HepG2 (cell line): ENCODE results near the gene P2RX2. TPM values are rescaled to one million over a fixed set of nuclear protein-coding genes. Genes with fewer than 3 reads are reported as not detected.

Experiments
- ATAC-seq: fragments of 200-7000 bp; cut with Tn5 transposase; 3 replicates; pipeline ENCODE4 v1.9.1; 2020; ENCODE audit warnings: mild to moderate bottlenecking, moderate library complexity
- BruUV-seq: library from RNA; stranded (reverse); fragments of 400-500 nt; replicated peaks from 2 replicates; lab custom pipeline; 2021; lab: Mats Ljungman, UMichigan
- CTCF ChIA-PET: fragments of 300-600 bp; formaldehyde crosslinking; extraction: SDS; loops from one replicate; lab custom pipeline; 2021; ENCODE audit warnings: low total read pairs, inconsistent platforms, low intra/inter-chr PET ratio; lab: Yijun Ruan, JAX
- POLR2A ChIA-PET: fragments of 350-600 bp; sonication (Branson Sonifier 250); formaldehyde crosslinking; loops from one replicate; lab custom pipeline; 2020; ENCODE audit warnings: antibody characterized with exemption, inconsistent platforms; lab: Yijun Ruan, JAX
- DNase-seq: peaks from one replicate; pipeline ENCODE4 v3.0.0-alpha.2; 2015; ENCODE audit warnings: low spot score
- FAIRE-seq: peaks from 3 replicates; lab custom pipeline; 2011; peaks lifted over from hg19 to GRCh38; lab: Jason Lieb, UNC
- H2AFZ ChIP-seq: one replicate; pipeline ENCODE4 v1.6.1; 2011; ENCODE audit warnings: low read length, inconsistent platforms
- H3K27ac ChIP-seq: fragments of 300-600 bp; 3 replicates; pipeline ENCODE4 v1.8.0; 2011; ENCODE audit warnings: mixed run types, mild to moderate bottlenecking, mixed read lengths, low read length, inconsistent platforms; ENCODE audit not compliant: insufficient read depth; ENCODE audit errors: extremely low read length
- H3K27me3 ChIP-seq, 2 experiments: fragments of 200-600 bp in 1 of 2; 2 replicates in 1 of 2; 3 replicates in 1 of 2; pipeline versions ENCODE4 v1.6.0 to v1.8.0; 2011; ENCODE audit warnings: low read length in 2 of 2, mild to moderate bottlenecking in 2 of 2, moderate library complexity in 2 of 2, inconsistent platforms in 1 of 2; ENCODE audit not compliant: insufficient read depth in 2 of 2, control insufficient read depth in 1 of 2
- H3K36me3 ChIP-seq, 2 experiments: fragments of 200-600 bp in 1 of 2; replicated peaks in 1 of 2; 2 replicates in 1 of 2; 3 replicates in 1 of 2; pipeline versions ENCODE4 v1.5.1 to v1.8.0; 2011; ENCODE audit warnings: low read length in 2 of 2, inconsistent platforms in 1 of 2; ENCODE audit not compliant: insufficient read depth in 2 of 2, control insufficient read depth in 1 of 2
- H3K4me1 ChIP-seq: 2 replicates; pipeline ENCODE4 v1.5.1; 2012; ENCODE audit warnings: low read length, inconsistent platforms; ENCODE audit not compliant: insufficient read depth
- H3K4me2 ChIP-seq: 2 replicates; pipeline ENCODE4 v1.6.0; 2011; ENCODE audit warnings: low read depth, low read length, inconsistent platforms
- H3K4me3 ChIP-seq, 3 experiments: fragments of 200-600 bp in 1 of 3; sonication (generic), shearing (Covaris generic) in 1 of 3; replicated peaks in 1 of 3; 2 replicates each; pipeline ENCODE4 v1.5.1; 2011 to 2016; ENCODE audit warnings: low read length in 3 of 3, inconsistent platforms in 2 of 3, low read depth in 2 of 3, mild to moderate bottlenecking in 2 of 3, control low read depth in 1 of 3, mixed read lengths in 1 of 3; ENCODE audit not compliant: insufficient read depth in 1 of 3
- H3K79me2 ChIP-seq: one replicate; pipeline ENCODE4 v1.6.1; 2011; ENCODE audit warnings: low read length, inconsistent platforms; ENCODE audit not compliant: insufficient read depth
- H3K9ac ChIP-seq: 2 replicates; pipeline ENCODE4 v1.6.0; 2011; ENCODE audit warnings: mild to moderate bottlenecking, low read depth, low read length, inconsistent platforms; ENCODE audit not compliant: insufficient read depth
- H3K9me3 ChIP-seq: 2 replicates; pipeline ENCODE4 v1.5.1; 2012; ENCODE audit warnings: mild to moderate bottlenecking, low read length
- H4K20me1 ChIP-seq: 2 replicates; pipeline ENCODE4 v1.6.0; 2011; ENCODE audit warnings: inconsistent platforms, mild to moderate bottlenecking, low read length, moderate library complexity; ENCODE audit not compliant: insufficient read depth
- CBX5 ChIP-seq: sonication (generic); formaldehyde crosslinking; IDR thresholded peaks from 2 replicates; pipeline ENCODE4 v1.4.0; 2020; ENCODE audit warnings: missing genetic modification reagents, borderline replicate concordance
- DR1 ChIP-seq: sonication (generic); formaldehyde crosslinking; IDR thresholded peaks from 2 replicates; pipeline ENCODE4 v1.8.0; 2021; ENCODE audit warnings: mild to moderate bottlenecking, missing genetic modification reagents, inconsistent platforms
- FOXJ3 ChIP-seq: sonication (generic); formaldehyde crosslinking; IDR thresholded peaks from 2 replicates; pipeline ENCODE4 v1.4.0; 2020; ENCODE audit warnings: missing genetic modification reagents, mild to moderate bottlenecking, borderline replicate concordance
- ISL2 ChIP-seq: sonication (generic); formaldehyde crosslinking; IDR thresholded peaks from 2 replicates; pipeline ENCODE4 v1.5.0; 2020; ENCODE audit warnings: missing genetic modification reagents
- KLF16 ChIP-seq, 2 experiments: sonication (generic) in 1 of 2; formaldehyde crosslinking in 1 of 2; IDR thresholded peaks; 2 replicates each; pipeline versions ENCODE4 v1.6.1 to v1.8.0; 2016 to 2023; ENCODE audit warnings: missing genetic modification reagents in 2 of 2, missing compliant biosample characterization in 1 of 2
- RAD51 ChIP-seq: fragments of 450-650 bp; IDR thresholded peaks from 2 replicates; pipeline ENCODE4 v1.6.1; 2016; ENCODE audit warnings: borderline replicate concordance
- SAP130 ChIP-seq: IDR thresholded peaks from 2 replicates; pipeline ENCODE4 v1.6.1; 2016; ENCODE audit warnings: low read depth
- ZBTB38 ChIP-seq: sonication (generic); formaldehyde crosslinking; IDR thresholded peaks from 2 replicates; pipeline ENCODE4 v1.5.1; 2020; ENCODE audit warnings: mild to moderate bottlenecking, missing genetic modification reagents
- ZBTB40 ChIP-seq, 2 experiments: fragments of 450-650 bp in 1 of 2; sonication (generic) in 1 of 2; formaldehyde crosslinking in 1 of 2; IDR thresholded peaks; 2 replicates each; pipeline versions ENCODE4 v1.6.1 to v1.8.0; 2016 to 2022; ENCODE audit warnings: antibody characterized with exemption in 1 of 2, mild to moderate bottlenecking in 1 of 2, missing genetic modification reagents in 1 of 2
- ZNF253 ChIP-seq: sonication (generic); formaldehyde crosslinking; IDR thresholded peaks from 2 replicates; pipeline ENCODE4 v1.8.0; 2022; ENCODE audit warnings: mild to moderate bottlenecking, missing genetic modification reagents, borderline replicate concordance
- ZNF264 ChIP-seq: sonication (generic); formaldehyde crosslinking; IDR thresholded peaks from 2 replicates; pipeline ENCODE4 v1.4.0; 2020; ENCODE audit warnings: missing genetic modification reagents
- ZNF513 ChIP-seq: sonication (generic); formaldehyde crosslinking; conservative IDR thresholded peaks from 2 replicates; pipeline ENCODE4 v1.5.0; 2020; ENCODE audit warnings: missing genetic modification reagents
- WGBS: methylation state at CpG from one replicate; pipeline ENCODE4 v1.1.6; 2017; ENCODE audit warnings: low lambda C conversion rate; 5-methylcytosine and 5-hydroxymethylcytosine counted together
- in situ Hi-C: cut with HindIII; loops from 2 replicates; pipeline ENCODE4 v1.10.0; 2017; ENCODE audit warnings: low pct_unique_long_range_greater_than_20kb; ENCODE audit not compliant: extremely low pct_ligation_motif_present
- intact Hi-C: fragments of 100-400 bp; cut with micrococcal nuclease; formaldehyde crosslinking; loops from one replicate; pipeline ENCODE4 v1.10.0; 2022; ENCODE audit not compliant: unreplicated experiment
- polyA plus RNA-seq, 8 experiments: library from polyadenylated mRNA; depleted of rRNA in 3 of 8; stranded (reverse) in 7 of 8; unstranded in 1 of 8; fragments of >200 nt; fragmentation: Illumina TruSeq in 4 of 8; extraction: Trizol in 4 of 8; gene quantifications; 2 replicates each; pipeline versions ENCODE4 v1.2.1 to v1.2.3, GENCODE V29; 2011 to 2016; ENCODE audit warnings: low read depth in 4 of 8, missing spikeins in 1 of 8, mixed read lengths in 1 of 8; ENCODE audit not compliant: insufficient read depth in 1 of 8
- total RNA-seq, 5 experiments: library from RNA; depleted of rRNA; stranded (reverse); fragments of >200 nt; fragmentation: Illumina TruSeq; extraction: Trizol; gene quantifications; 2 replicates each; pipeline ENCODE4 v1.2.3, GENCODE V29; 2016; ENCODE audit warnings: low read depth in 1 of 5
- TF ChIP-seq, protein P1 (sequence below): IDR thresholded peaks from 2 replicates; pipeline ENCODE4 v1.6.1; 2012; ENCODE audit warnings: inconsistent platforms

Gene P2RX2
- total and polyA plus RNA-seq, 2 of the 13 experiments (the other 11 are each of a cell fraction or from before 2014, with no cell fraction given), result not detected

GRCh38 chr12:132588821-132589669, 29.5 kb upstream of the P2RX2 start:
- Histone ChIP-seq H3K9me3 (no peaks in the 10 kb centered on the region), H3K27me3 (peaks cover 8 to 39% of the 10 kb centered on the region in 2 experiments; a peak in 4 of 5 replicates), H3K4me2 (no peak overlapping the region), H3K9ac (no peak overlapping the region), H3K4me1 (peaks cover 7% of the 10 kb centered on the region; the same call in 1 of the 2 replicates), H3K4me3 (no peak overlapping the region), H3K36me3 (no peaks in the 10 kb centered on the region), H3K27ac (no peak overlapping the region), H2AFZ (no peak overlapping the region), H4K20me1 (no peaks in the 10 kb centered on the region), H3K79me2 (no peaks in the 10 kb centered on the region)
- no peak for FAIRE-seq
- intact Hi-C loops, result no loop called here
- in situ Hi-C loops, result no loop called here
- 38% methylated on average over 8 of the region's 19 CpGs for WGBS
- ATAC-seq, result no peak
- POLR2A ChIA-PET, result no interaction called here
- DNase-seq, result no peak
- CTCF ChIA-PET, result no interaction called here
- no TSS peak for BruUV-seq
- TF ChIP-seq ZNF513 (CRISPR knock-in tag), result no peak
- no peak for TF ChIP-seq FOXJ3 (CRISPR knock-in tag)
- TF ChIP-seq, protein P1, sequence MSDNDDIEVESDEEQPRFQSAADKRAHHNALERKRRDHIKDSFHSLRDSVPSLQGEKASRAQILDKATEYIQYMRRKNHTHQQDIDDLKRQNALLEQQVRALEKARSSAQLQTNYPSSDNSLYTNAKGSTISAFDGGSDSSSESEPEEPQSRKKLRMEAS, result no peak
- TF ChIP-seq KLF16 (CRISPR knock-in tag; IDR thresholded peaks at IDR 0.05), result no peak
- no peak for TF ChIP-seq ZBTB38 (CRISPR knock-in tag)
- no peak for TF ChIP-seq CBX5 (CRISPR knock-in tag)
- TF ChIP-seq ISL2 (CRISPR knock-in tag), result no peak
- TF ChIP-seq RAD51, result no peak
- no peak for TF ChIP-seq ZNF253 (CRISPR knock-in tag)
- TF ChIP-seq DR1 (CRISPR knock-in tag), result no peak
- TF ChIP-seq ZBTB40 (IDR thresholded peaks at IDR 0.05), result no peak
- TF ChIP-seq ZBTB40 (CRISPR knock-in tag; IDR thresholded peaks at IDR 0.05), result no peak
- no peak for TF ChIP-seq SAP130
- no peak for TF ChIP-seq ZNF264 (CRISPR knock-in tag)
